Activated T-cell treated with anti-CD3 and anti-CD28 coated beads for 1 hour (primary cell): ENCODE results near the gene KCNT1.

ENCODE experiments used
- DNase-seq: peaks from one replicate; pipeline ENCODE4 v3.0.0-alpha.2; 2020; ENCODE audit warnings: low read depth

The KCNT1 gene

GRCh38 chr9:135780626-135781025 lies 78.6 kb downstream of the KCNT1 start:
- no peak for DNase-seq

- DNase-seq = no peak
These were observed 81.0 kb downstream of the KCNT1 start for GRCh38 chr9:135782946-135783345.

GRCh38 chr9:135783540-135784245 lies 81.7 kb downstream of the KCNT1 start:
- DNase-seq = no peak

- no peak for DNase-seq
These were observed 83.1 kb downstream of the KCNT1 start for GRCh38 chr9:135785013-135785575.

GRCh38 chr9:135786146-135786690 lies 84.2 kb downstream of the KCNT1 start:
- no peak for DNase-seq

- no peak for DNase-seq
These were observed 85.3 kb downstream of the KCNT1 start for GRCh38 chr9:135787317-135787716.

- DNase-seq = no peak
These were observed 86.0 kb downstream of the KCNT1 start for GRCh38 chr9:135787776-135788575.

GRCh38 chr9:135788576-135789300 lies 86.8 kb downstream of the KCNT1 start:
- DNase-seq = no peak

- DNase-seq = no peak
These were observed 87.9 kb downstream of the KCNT1 start for GRCh38 chr9:135789838-135790291.

GRCh38 chr9:135790356-135790755 lies 88.4 kb downstream of the KCNT1 start:
- no peak for DNase-seq

GRCh38 chr9:135790850-135791249 lies 88.9 kb downstream of the KCNT1 start:
- no peak for DNase-seq

- no peak for DNase-seq
These were observed 89.7 kb downstream of the KCNT1 start for GRCh38 chr9:135791431-135792267.

- DNase-seq = no peak
These were observed 90.5 kb downstream of the KCNT1 start for GRCh38 chr9:135792268-135793128.

GRCh38 chr9:135793221-135794056 lies 91.5 kb downstream of the KCNT1 start:
- no peak for DNase-seq

GRCh38 chr9:135794057-135794335 lies 92.0 kb downstream of the KCNT1 start:
- DNase-seq = no peak

GRCh38 chr9:135794361-135794885 lies 92.4 kb downstream of the KCNT1 start:
- no peak for DNase-seq

GRCh38 chr9:135795391-135795790 lies 93.4 kb downstream of the KCNT1 start:
- DNase-seq = no peak

GRCh38 chr9:135796784-135797485 lies 95.0 kb downstream of the KCNT1 start:
- DNase-seq = no peak
